B cell (primary cell): ENCODE measurements around the gene SEMA6A. TPM values are rescaled to one million over a fixed set of nuclear protein-coding genes. Genes with fewer than 3 reads are reported as not detected.

Source experiments
- ATAC-seq: fragments of 200-7000 bp; cut with Tn5 transposase; one replicate; pipeline ENCODE4 v1.10.0; 2021; ENCODE audit warnings: low read depth, mild to moderate bottlenecking, moderate number of reproducible peaks, moderate library complexity
- CTCF ChIA-PET: fragments of 350-600 bp; sonication (Branson Sonifier 250); formaldehyde crosslinking; loops from one replicate; lab custom pipeline; 2021; ENCODE audit warnings: antibody characterized with exemption, inconsistent platforms; lab: Charles Lee
- POLR2A ChIA-PET: fragments of 350-600 bp; sonication (Branson Sonifier 250); formaldehyde crosslinking; loops from one replicate; lab custom pipeline; 2021; ENCODE audit warnings: antibody characterized with exemption; lab: Charles Lee
- DNase-seq: peaks from one replicate; pipeline ENCODE4 v3.0.0; 2013
- H2AFZ ChIP-seq: 2 replicates; pipeline ENCODE4 v1.6.1; 2012; ENCODE audit warnings: mild to moderate bottlenecking, low read depth, low read length; ENCODE audit not compliant: insufficient read depth, poor library complexity, severe bottlenecking
- H3K27ac ChIP-seq, 2 donors: 1 replicate in 1 of 2; 2 replicates in 1 of 2; pipeline ENCODE4 v1.5.1; 2012 to 2013; ENCODE audit warnings: low read length in 2 of 2, mild to moderate bottlenecking in 2 of 2, moderate library complexity in 1 of 2
- H3K27me3 ChIP-seq, 4 experiments: fragments of 200-600 bp in 1 of 4; sonication (generic) in 1 of 4; replicated peaks in 1 of 4; 1 replicate in 2 of 4; 2 replicates in 2 of 4; pipeline versions ENCODE4 v1.6.1 to v1.7.0; 2013 to 2016; ENCODE audit warnings: low read length in 3 of 4, mild to moderate bottlenecking in 2 of 4, mixed read lengths in 1 of 4, moderate library complexity in 1 of 4; ENCODE audit not compliant: insufficient read depth in 4 of 4, control insufficient read depth in 3 of 4; ENCODE audit errors: control extremely low read depth in 1 of 4
- H3K36me3 ChIP-seq, 2 experiments: replicated peaks in 1 of 2; 1 replicate in 1 of 2; 2 replicates in 1 of 2; pipeline versions ENCODE4 v1.6.1 to v1.7.1; 2013; ENCODE audit warnings: low read length in 1 of 2; ENCODE audit not compliant: insufficient read depth in 2 of 2, control insufficient read depth in 1 of 2; ENCODE audit errors: control extremely low read depth in 1 of 2, extremely low read depth in 1 of 2
- H3K4me1 ChIP-seq, 2 donors: fragments of 200-600 bp in 1 of 2; sonication (generic) in 1 of 2; 1 replicate in 1 of 2; 2 replicates in 1 of 2; pipeline versions ENCODE4 v1.5.1 to v1.6.1; 2013 to 2017; ENCODE audit warnings: low read length in 2 of 2; ENCODE audit not compliant: control insufficient read depth in 2 of 2, insufficient read depth in 2 of 2
- H3K4me2 ChIP-seq: replicated peaks from 2 replicates; pipeline ENCODE3; 2012; ENCODE audit warnings: mild to moderate bottlenecking, low read depth, low read length; ENCODE audit not compliant: poor library complexity, severe bottlenecking
- H3K4me3 ChIP-seq, 5 experiments: fragments of 200-600 bp in 1 of 5; sonication (generic) in 1 of 5; 1 replicate in 3 of 5; 2 replicates in 2 of 5; pipeline versions ENCODE4 v1.5.1 to v1.7.0; 2011 to 2016; ENCODE audit warnings: low read length in 4 of 5, mild to moderate bottlenecking in 4 of 5, low read depth in 2 of 5, control low read depth in 1 of 5, moderate library complexity in 1 of 5; ENCODE audit not compliant: insufficient read depth in 1 of 5; ENCODE audit errors: control extremely low read depth in 1 of 5, extremely low read depth in 1 of 5
- H3K79me2 ChIP-seq: fragments of 200-600 bp; sonication (generic); one replicate; pipeline ENCODE4 v1.6.0; 2016; ENCODE audit warnings: low read length; ENCODE audit not compliant: control insufficient read depth, insufficient read depth
- H3K9ac ChIP-seq: fragments of 200-600 bp; sonication (generic); 2 replicates; pipeline ENCODE4 v1.6.1; 2017; ENCODE audit warnings: mild to moderate bottlenecking, low read length, moderate library complexity
- H3K9me3 ChIP-seq, 3 donors: one replicate each; pipeline versions ENCODE4 v1.6.1 to v1.7.1; 2013; ENCODE audit warnings: low read length in 2 of 3; ENCODE audit not compliant: control insufficient read depth in 2 of 3, insufficient read depth in 1 of 3; ENCODE audit errors: control extremely low read depth in 1 of 3
- H4K20me1 ChIP-seq: 2 replicates; pipeline ENCODE4 v1.6.0; 2012; ENCODE audit warnings: mild to moderate bottlenecking, low read length; ENCODE audit not compliant: insufficient read depth, control insufficient read depth, poor library complexity, severe bottlenecking
- H3K27ac Mint-ChIP-seq: one replicate; pipeline ENCODE4 v1.8.0; 2021; ENCODE audit warnings: mixed read lengths
- H3K27me3 Mint-ChIP-seq: one replicate; pipeline ENCODE4 v1.8.0; 2021; ENCODE audit warnings: mixed read lengths
- H3K4me1 Mint-ChIP-seq: one replicate; pipeline ENCODE4 v1.8.0; 2021; ENCODE audit warnings: mixed read lengths
- H3K4me3 Mint-ChIP-seq: one replicate; pipeline ENCODE4 v1.8.0; 2021; ENCODE audit warnings: mixed read lengths
- H3K9me3 Mint-ChIP-seq: one replicate; pipeline ENCODE4 v1.8.0; 2022; ENCODE audit warnings: mixed read lengths; ENCODE audit not compliant: insufficient read depth
- CTCF ChIP-seq: fragments of 200-600 bp; IDR thresholded peaks from one replicate; pipeline ENCODE4 v1.8.0; 2022; ENCODE audit warnings: antibody characterized with exemption, mild to moderate bottlenecking
- EZH2 ChIP-seq: IDR thresholded peaks from 2 replicates; pipeline ENCODE4 v1.6.1; 2012; ENCODE audit warnings: borderline replicate concordance, low read depth, mild to moderate bottlenecking, moderate library complexity, low read length; ENCODE audit not compliant: insufficient read depth, poor library complexity, severe bottlenecking
- WGBS: methylation state at CpG from one replicate; pipeline ENCODE4 v1.1.5; 2013; ENCODE audit warnings: missing lambda C conversion rate; ENCODE audit not compliant: insufficient coverage; 5-methylcytosine and 5-hydroxymethylcytosine counted together
- intact Hi-C: fragments of 100-400 bp; cut with micrococcal nuclease; formaldehyde crosslinking; loops from one replicate; pipeline ENCODE4 v1.10.0; 2022
- polyA plus RNA-seq: library from polyadenylated mRNA; depleted of rRNA; stranded (reverse); fragments of >200 nt; gene quantifications from 2 replicates; pipeline ENCODE4 v1.2.3, GENCODE V29; 2012
- total RNA-seq, 2 donors: library from RNA; stranded (reverse); fragments of 120-200 nt in 1 of 2; gene quantifications; 1 replicate in 1 of 2; 2 replicates in 1 of 2; pipeline versions ENCODE4 v1.2.3 to v1.2.4, GENCODE V29; 2013 to 2022

Gene SEMA6A
- total and polyA plus RNA-seq, 2 donors (not counting 1 experiment from before 2014, with no cell fraction given), result 0.44 TPM; not detected in 1

DNA sequence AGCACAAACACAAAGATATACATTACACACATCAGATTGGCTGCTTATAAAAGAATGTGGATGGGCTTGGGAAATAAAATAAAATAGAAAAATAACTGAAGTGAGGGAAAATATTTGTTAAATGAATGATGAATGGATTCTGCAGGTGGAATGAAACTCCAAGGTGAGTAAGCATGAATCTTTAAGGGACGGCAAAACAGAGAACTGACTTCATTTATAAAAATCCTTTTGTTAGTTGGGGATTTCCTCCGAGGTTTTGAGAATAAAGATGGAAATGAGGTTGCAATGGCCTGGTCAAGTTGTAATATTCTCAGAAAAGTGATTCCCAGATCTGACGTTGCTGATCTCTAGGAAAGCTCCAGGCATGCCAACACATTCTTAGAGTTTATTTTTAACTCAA lies 20.9 kb upstream of the SEMA6A start:
- H3K4me2 ChIP-seq, result no peak overlapping the region
- Mint-ChIP-seq H3K9me3 (peaks cover 3% of the 10 kb centered on the region), H3K27me3 (peaks cover 9% of the 10 kb centered on the region), H3K27ac (no peak overlapping the region), H3K4me1 (no peaks in the 10 kb centered on the region), H3K4me3 (no peak overlapping the region)
- H3K9ac ChIP-seq, result no peak overlapping the region
- TF ChIP-seq EZH2 (no peak), CTCF (no peak)
- no peaks in the 10 kb centered on the region for H3K79me2 ChIP-seq
- POLR2A ChIA-PET, result no interaction called here
- no peaks in the 10 kb centered on the region for H3K36me3 ChIP-seq
- no peaks in the 10 kb centered on the region for H4K20me1 ChIP-seq
- ATAC-seq (no peak), DNase-seq (no peak)
- no peaks in the 10 kb centered on the region for H3K27me3 ChIP-seq
- no peak overlapping the region for H3K4me3 ChIP-seq
- 80% methylated on average over 1 of the region's 3 CpGs for WGBS
- no peak overlapping the region for H3K27ac ChIP-seq
- no peaks in the 10 kb centered on the region for H3K4me1 ChIP-seq
- no peak overlapping the region for H2AFZ ChIP-seq
- peaks cover 0 to 2% (median 0%) of the 10 kb centered on the region in 3 donors for H3K9me3 ChIP-seq
- CTCF ChIA-PET, result no interaction called here
- intact Hi-C loops, result no loop called here

GRCh38 chr5:116593340-116593739 lies 18.7 kb upstream of the SEMA6A start:
- Mint-ChIP-seq H3K4me3 (no peak overlapping the region), H3K9me3 (peaks cover 3% of the 10 kb centered on the region), H3K27ac (no peak overlapping the region), H3K27me3 (peaks cover 2% of the 10 kb centered on the region), H3K4me1 (no peaks in the 10 kb centered on the region)
- TF ChIP-seq EZH2 (no peak), CTCF (no peak)
- no peaks in the 10 kb centered on the region for H3K27me3 ChIP-seq
- no peaks in the 10 kb centered on the region for H3K79me2 ChIP-seq
- CTCF ChIA-PET, result no interaction called here
- intact Hi-C loops, result no loop called here
- no peak overlapping the region for H2AFZ ChIP-seq
- ATAC-seq (no peak), DNase-seq (no peak)
- H3K4me2 ChIP-seq, result no peak overlapping the region
- no peaks in the 10 kb centered on the region for H3K4me1 ChIP-seq
- POLR2A ChIA-PET, result no interaction called here
- peaks cover 0 to 4% (median 0%) of the 10 kb centered on the region in 3 donors for H3K9me3 ChIP-seq
- no peak overlapping the region for H3K9ac ChIP-seq
- no peaks in the 10 kb centered on the region for H4K20me1 ChIP-seq
- no peaks in the 10 kb centered on the region for H3K36me3 ChIP-seq
- H3K27ac ChIP-seq, result no peak overlapping the region
- no peak overlapping the region for H3K4me3 ChIP-seq
- 92% methylated on average over 4 of the region's 5 CpGs for WGBS
